ENCODE data around the gene HERPUD2.
"Not testable (repeated sequence)": the region's sequence is repeated elsewhere in the genome, so short reads cannot be mapped to it uniquely, and the experiment has no call there.

The HERPUD2 gene

GRCh38 chr7:35691366-35691765, 3.6 kb downstream of the HERPUD2 start:
- CTCF ChIA-PET, result interaction anchor here (0.6 to 0.9 kb wide), 3 partner anchors 23 to 1660 kb away, joined by 3 to 4 read pairs (median 3); no protein-coding TSS in a partner anchor
- no peak for DNase-seq (ENCODE audit: extremely low spot score)
- no peak for TF ChIP-seq ZNF384 (IDR thresholded peaks at IDR 0.05)
- TF ChIP-seq PKNOX1 (IDR thresholded peaks at IDR 0.05), result no peak
- no peak for TF ChIP-seq ARNT (IDR thresholded peaks at IDR 0.05)
- no peak for TF ChIP-seq NFRKB (IDR thresholded peaks at IDR 0.05)
- TF ChIP-seq BHLHE40 (IDR thresholded peaks at IDR 0.05; ENCODE audit: borderline replicate concordance), result no peak
- no peak for TF ChIP-seq LEF1 (IDR thresholded peaks at IDR 0.05; ENCODE audit: borderline replicate concordance)
- TF ChIP-seq SUZ12 (IDR thresholded peaks at IDR 0.05), result no peak
- no peak for TF ChIP-seq L3MBTL2 (conservative IDR thresholded peaks at IDR 0.05)
- no peak for TF ChIP-seq CTBP1 (IDR thresholded peaks at IDR 0.05; ENCODE audit: borderline replicate concordance)
- POLR2A ChIA-PET, result no interaction called here

GRCh38 chr7:35690614-35691013, 4.3 kb downstream of the HERPUD2 start:
- CTCF ChIA-PET, result interaction anchor here (0.7 kb wide), 1 partner anchor 23 kb away, joined by 3 read pairs; no protein-coding TSS in a partner anchor
- DNase-seq (ENCODE audit: extremely low spot score); POLR2A ChIA-PET: not testable (repeated sequence)

GRCh38 chr7:35685781-35686180, 9.2 kb downstream of the HERPUD2 start:
- POLR2A ChIA-PET, result no interaction called here
- CTCF ChIA-PET, result interaction anchor here (0.6 kb wide), 1 partner anchor 14 kb away, joined by 7 read pairs; no protein-coding TSS in a partner anchor
- TF ChIP-seq ELF4 (IDR thresholded peaks at IDR 0.05) (no peak), PKNOX1 (IDR thresholded peaks at IDR 0.05) (no peak), LEF1 (IDR thresholded peaks at IDR 0.05; ENCODE audit: borderline replicate concordance) (no peak), SUZ12 (IDR thresholded peaks at IDR 0.05) (no peak), TARDBP (IDR thresholded peaks at IDR 0.05) (no peak), FOXA1 (IDR thresholded peaks at IDR 0.05) (no peak), FOXM1 (IDR thresholded peaks at IDR 0.05; ENCODE audit: borderline replicate concordance) (no peak), BHLHE40 (IDR thresholded peaks at IDR 0.05; ENCODE audit: borderline replicate concordance) (no peak), ARNT (IDR thresholded peaks at IDR 0.05) (no peak), FOXK2 (IDR thresholded peaks at IDR 0.05) (no peak), CTBP1 (IDR thresholded peaks at IDR 0.05; ENCODE audit: borderline replicate concordance) (no peak), NFRKB (IDR thresholded peaks at IDR 0.05) (no peak), L3MBTL2 (conservative IDR thresholded peaks at IDR 0.05) (no peak), HDGF (IDR thresholded peaks at IDR 0.05; ENCODE audit: borderline replicate concordance) (no peak), ZNF384 (IDR thresholded peaks at IDR 0.05) (no peak), SP1 (IDR thresholded peaks at IDR 0.05) (no peak)
- no peak for DNase-seq (ENCODE audit: extremely low spot score)

- no peak for DNase-seq (ENCODE audit: extremely low spot score)
- CTCF ChIA-PET, result no interaction called here
- TF ChIP-seq CTBP1 (IDR thresholded peaks at IDR 0.05; ENCODE audit: borderline replicate concordance) (no peak), SP1 (IDR thresholded peaks at IDR 0.05) (no peak), ARNT (IDR thresholded peaks at IDR 0.05) (no peak)
- POLR2A ChIA-PET, result no interaction called here
Observed at GRCh38 chr7:35681231-35682029, 13.5 kb downstream of the HERPUD2 start.

- CTCF ChIA-PET, result no interaction called here
Observed at GRCh38 chr7:35680403-35681013, 14.4 kb downstream of the HERPUD2 start.

More at GRCh38 chr7:35680403-35681013, 14.4 kb downstream of the HERPUD2 start:
- POLR2A ChIA-PET, result no interaction called here
- no peak for TF ChIP-seq FOXM1 (IDR thresholded peaks at IDR 0.05; ENCODE audit: borderline replicate concordance)
- no peak for TF ChIP-seq FOXK2 (IDR thresholded peaks at IDR 0.05)
- no peak for TF ChIP-seq SUZ12 (IDR thresholded peaks at IDR 0.05)
- TF ChIP-seq FOXA1 (IDR thresholded peaks at IDR 0.05), result no peak
- no peak for TF ChIP-seq PKNOX1 (IDR thresholded peaks at IDR 0.05)
- no peak for TF ChIP-seq ARNT (IDR thresholded peaks at IDR 0.05)
- no peak for TF ChIP-seq SP1 (IDR thresholded peaks at IDR 0.05)
- TF ChIP-seq CTBP1 (IDR thresholded peaks at IDR 0.05; ENCODE audit: borderline replicate concordance), result no peak
- TF ChIP-seq BHLHE40 (IDR thresholded peaks at IDR 0.05; ENCODE audit: borderline replicate concordance), result no peak
- TF ChIP-seq HDGF (IDR thresholded peaks at IDR 0.05; ENCODE audit: borderline replicate concordance), result no peak
- TF ChIP-seq TARDBP (IDR thresholded peaks at IDR 0.05), result no peak
- DNase-seq (ENCODE audit: extremely low spot score), result no peak

All from HEK293T (cell line).